Loucy (cell line): ENCODE data around the gene SPATA32.

ENCODE experiments used
- H2AFZ ChIP-seq: fragments of 200-600 bp; sonication (generic); 2 replicates; pipeline ENCODE4 v1.6.0; 2016; ENCODE audit warnings: antibody characterized with exemption, mild to moderate bottlenecking, low read length, moderate library complexity
- H3F3A ChIP-seq: fragments of 200-600 bp; 2 replicates; pipeline ENCODE4 v1.6.0; 2016; ENCODE audit warnings: antibody characterized with exemption, low read depth, mild to moderate bottlenecking
- H3K27me3 ChIP-seq: fragments of 200-600 bp; sonication (generic); 2 replicates; pipeline ENCODE4 v1.6.1; 2014; ENCODE audit warnings: low read length, mild to moderate bottlenecking; ENCODE audit not compliant: insufficient read depth, poor library complexity, severe bottlenecking
- H3K36me3 ChIP-seq: fragments of 200-600 bp; sonication (generic); 2 replicates; pipeline ENCODE4 v1.6.1; 2016; ENCODE audit warnings: low read length; ENCODE audit not compliant: insufficient read depth
- H3K4me1 ChIP-seq: fragments of 200-600 bp; sonication (generic); 2 replicates; pipeline ENCODE4 v1.5.1; 2014; ENCODE audit warnings: low read length, mild to moderate bottlenecking; ENCODE audit not compliant: insufficient read depth, poor library complexity, severe bottlenecking
- H3K4me2 ChIP-seq: fragments of 200-600 bp; sonication (generic); 2 replicates; pipeline ENCODE4 v1.6.0; 2014; ENCODE audit warnings: antibody characterized with exemption, low read length, low read depth, mild to moderate bottlenecking; ENCODE audit not compliant: poor library complexity, severe bottlenecking
- H3K4me3 ChIP-seq: fragments of 200-600 bp; sonication (generic); 2 replicates; pipeline ENCODE4 v1.5.1; 2014; ENCODE audit warnings: low read length, mild to moderate bottlenecking, mixed read lengths; ENCODE audit not compliant: poor library complexity, severe bottlenecking
- H3K79me2 ChIP-seq: fragments of 200-600 bp; sonication (generic); 2 replicates; pipeline ENCODE4 v1.6.1; 2014; ENCODE audit warnings: low read length; ENCODE audit not compliant: insufficient read depth
- H3K9ac ChIP-seq: fragments of 200-600 bp; sonication (generic); 2 replicates; pipeline ENCODE4 v1.6.0; 2014; ENCODE audit warnings: mild to moderate bottlenecking, low read depth, low read length, moderate library complexity; ENCODE audit not compliant: poor library complexity, severe bottlenecking
- H3K9me2 ChIP-seq: fragments of 200-600 bp; sonication (generic); replicated peaks from 2 replicates; pipeline ENCODE4 v1.6.1; 2016; ENCODE audit warnings: low read depth, low read length, mixed read lengths
- H3K9me3 ChIP-seq: fragments of 200-600 bp; sonication (generic); 2 replicates; pipeline ENCODE4 v1.6.1; 2014; ENCODE audit warnings: mild to moderate bottlenecking, antibody characterized with exemption, low read length, low read depth; ENCODE audit not compliant: insufficient read depth
- H4K20me1 ChIP-seq: fragments of 200-600 bp; sonication (generic); 2 replicates; pipeline ENCODE4 v1.6.0; 2014; ENCODE audit warnings: antibody characterized with exemption, low read length, mild to moderate bottlenecking; ENCODE audit not compliant: insufficient read depth, poor library complexity, severe bottlenecking
- EZH2phosphoT487 ChIP-seq: fragments of 200-600 bp; IDR thresholded peaks from 2 replicates; pipeline ENCODE4 v1.6.1; 2018; ENCODE audit warnings: antibody characterized with exemption, mild to moderate bottlenecking, moderate library complexity, borderline replicate concordance
- TF ChIP-seq, protein P1 (sequence below): fragments of 200-600 bp; sonication (generic); conservative IDR thresholded peaks from 2 replicates; pipeline ENCODE4 v1.5.1; 2014; ENCODE audit warnings: mild to moderate bottlenecking, antibody characterized with exemption, low read length

SPATA32 gene

GRCh38 chr17:45296833-45297124 is 34.9 kb upstream of the SPATA32 start:
- no peak overlapping the region for H2AFZ ChIP-seq
- peaks cover 22% of the 10 kb centered on the region for H3K4me1 ChIP-seq
- TF ChIP-seq EZH2phosphoT487: no peak
- TF ChIP-seq, protein P1, sequence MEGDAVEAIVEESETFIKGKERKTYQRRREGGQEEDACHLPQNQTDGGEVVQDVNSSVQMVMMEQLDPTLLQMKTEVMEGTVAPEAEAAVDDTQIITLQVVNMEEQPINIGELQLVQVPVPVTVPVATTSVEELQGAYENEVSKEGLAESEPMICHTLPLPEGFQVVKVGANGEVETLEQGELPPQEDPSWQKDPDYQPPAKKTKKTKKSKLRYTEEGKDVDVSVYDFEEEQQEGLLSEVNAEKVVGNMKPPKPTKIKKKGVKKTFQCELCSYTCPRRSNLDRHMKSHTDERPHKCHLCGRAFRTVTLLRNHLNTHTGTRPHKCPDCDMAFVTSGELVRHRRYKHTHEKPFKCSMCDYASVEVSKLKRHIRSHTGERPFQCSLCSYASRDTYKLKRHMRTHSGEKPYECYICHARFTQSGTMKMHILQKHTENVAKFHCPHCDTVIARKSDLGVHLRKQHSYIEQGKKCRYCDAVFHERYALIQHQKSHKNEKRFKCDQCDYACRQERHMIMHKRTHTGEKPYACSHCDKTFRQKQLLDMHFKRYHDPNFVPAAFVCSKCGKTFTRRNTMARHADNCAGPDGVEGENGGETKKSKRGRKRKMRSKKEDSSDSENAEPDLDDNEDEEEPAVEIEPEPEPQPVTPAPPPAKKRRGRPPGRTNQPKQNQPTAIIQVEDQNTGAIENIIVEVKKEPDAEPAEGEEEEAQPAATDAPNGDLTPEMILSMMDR: no peak
- H3K9me2 ChIP-seq: no peaks in the 10 kb centered on the region
- H3K4me3 ChIP-seq: no peak overlapping the region
- no peaks in the 10 kb centered on the region for H3K9me3 ChIP-seq
- H3K79me2 ChIP-seq: peaks cover 30% of the 10 kb centered on the region; the same call in 1 of the 2 replicates
- H3K27me3 ChIP-seq: no peaks in the 10 kb centered on the region
- H4K20me1 ChIP-seq: no peaks in the 10 kb centered on the region
- no peak overlapping the region for H3K9ac ChIP-seq
- no peak overlapping the region for H3K4me2 ChIP-seq
- H3K36me3 ChIP-seq: no peaks in the 10 kb centered on the region
- no peaks in the 10 kb centered on the region for H3F3A ChIP-seq

- Histone ChIP-seq H3K4me2 (no peak overlapping the region), H3K4me3 (no peak overlapping the region), H4K20me1 (no peaks in the 10 kb centered on the region), H2AFZ (no peak overlapping the region), H3K79me2 (peaks cover 30% of the 10 kb centered on the region; the same call in 1 of the 2 replicates), H3K9me2 (no peaks in the 10 kb centered on the region), H3K9me3 (no peaks in the 10 kb centered on the region), H3K36me3 (no peaks in the 10 kb centered on the region), H3K9ac (no peak overlapping the region), H3K27me3 (no peaks in the 10 kb centered on the region), H3F3A (no peaks in the 10 kb centered on the region), H3K4me1 (peaks cover 22% of the 10 kb centered on the region)
- TF ChIP-seq, protein P1: no peak
- TF ChIP-seq EZH2phosphoT487: no peak
Measured at GRCh38 chr17:45296003-45296832, 34.3 kb upstream of the SPATA32 start.

GRCh38 chr17:45294506-45294905 is 32.6 kb upstream of the SPATA32 start:
- Histone ChIP-seq H3K27me3 (no peaks in the 10 kb centered on the region), H3K4me2 (no peak overlapping the region), H2AFZ (no peak overlapping the region), H3K9me3 (no peaks in the 10 kb centered on the region), H3K4me1 (peaks cover 22% of the 10 kb centered on the region), H3K79me2 (peaks cover 24% of the 10 kb centered on the region; the same call in 1 of the 2 replicates), H3K9ac (no peak overlapping the region), H3K9me2 (no peaks in the 10 kb centered on the region), H3K4me3 (no peak overlapping the region), H3K36me3 (peaks cover 9% of the 10 kb centered on the region; the same call in 1 of the 2 replicates), H3F3A (no peaks in the 10 kb centered on the region), H4K20me1 (no peaks in the 10 kb centered on the region)
- no peak for TF ChIP-seq EZH2phosphoT487
- TF ChIP-seq, protein P1: no peak
